Neural crest cell (in vitro differentiated cells): Measurements from ENCODE around the gene TRDMT1. TPM values are rescaled to one million over a fixed set of nuclear protein-coding genes. Genes with fewer than 3 reads are reported as not detected.

Experiments used
- DNase-seq: peaks from one replicate; pipeline ENCODE4 v3.0.0; 2021; ENCODE audit warnings: low read depth, mixed read lengths, low spot score
- H3K27ac Mint-ChIP-seq: one replicate; pipeline ENCODE4 v1.8.0; 2021; ENCODE audit warnings: mild to moderate bottlenecking, mixed read lengths; ENCODE audit not compliant: unreplicated experiment
- H3K27me3 Mint-ChIP-seq: 2 replicates; pipeline ENCODE4 v1.8.0; 2021; ENCODE audit warnings: low read depth, mild to moderate bottlenecking, mixed read lengths
- H3K36me3 Mint-ChIP-seq: 2 replicates; pipeline ENCODE4 v1.8.0; 2021; ENCODE audit warnings: low read depth, mild to moderate bottlenecking, mixed read lengths
- H3K4me1 Mint-ChIP-seq: 2 replicates; pipeline ENCODE4 v1.8.0; 2021; ENCODE audit warnings: mixed read lengths
- H3K4me3 Mint-ChIP-seq: one replicate; pipeline ENCODE4 v1.8.0; 2021; ENCODE audit warnings: mild to moderate bottlenecking, mixed read lengths
- H3K9me3 Mint-ChIP-seq: 2 replicates; pipeline ENCODE4 v1.8.0; 2021; ENCODE audit warnings: mixed read lengths
- total RNA-seq: library from RNA; stranded (reverse); gene quantifications from 2 replicates; pipeline ENCODE4 v1.2.1, GENCODE V29; 2021
- TF ChIP-seq, protein P1 (sequence below): fragments of 200-600 bp; sonication (generic); conservative IDR thresholded peaks from 2 replicates; pipeline ENCODE4 v1.5.0; 2021; ENCODE audit warnings: antibody characterized with exemption, mild to moderate bottlenecking

The TRDMT1 gene
- total RNA-seq, 1 donor from 2014 or later = 17.3 TPM

DNA sequence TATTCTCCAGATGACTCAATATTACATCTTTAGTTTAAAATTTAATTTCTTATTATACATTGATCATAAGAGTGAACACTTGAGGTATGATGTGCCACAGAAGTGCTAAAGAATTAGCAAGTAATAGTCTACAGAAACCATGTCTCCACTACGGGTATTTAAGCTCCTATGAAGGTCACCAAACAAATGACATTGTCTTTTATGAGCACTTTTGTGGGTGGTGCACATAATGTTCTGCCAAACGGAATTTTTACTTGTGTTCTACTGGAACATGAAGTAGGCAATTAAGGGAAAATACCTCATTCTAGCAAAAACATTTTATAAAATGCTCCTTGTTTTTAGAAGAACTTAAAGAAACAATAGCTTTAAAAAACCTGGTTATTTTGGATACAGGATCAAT, 44.4 kb downstream of the TRDMT1 start:
- H3K4me1 Mint-ChIP-seq = no peaks in the 10 kb centered on the region
- TF ChIP-seq, protein P1, sequence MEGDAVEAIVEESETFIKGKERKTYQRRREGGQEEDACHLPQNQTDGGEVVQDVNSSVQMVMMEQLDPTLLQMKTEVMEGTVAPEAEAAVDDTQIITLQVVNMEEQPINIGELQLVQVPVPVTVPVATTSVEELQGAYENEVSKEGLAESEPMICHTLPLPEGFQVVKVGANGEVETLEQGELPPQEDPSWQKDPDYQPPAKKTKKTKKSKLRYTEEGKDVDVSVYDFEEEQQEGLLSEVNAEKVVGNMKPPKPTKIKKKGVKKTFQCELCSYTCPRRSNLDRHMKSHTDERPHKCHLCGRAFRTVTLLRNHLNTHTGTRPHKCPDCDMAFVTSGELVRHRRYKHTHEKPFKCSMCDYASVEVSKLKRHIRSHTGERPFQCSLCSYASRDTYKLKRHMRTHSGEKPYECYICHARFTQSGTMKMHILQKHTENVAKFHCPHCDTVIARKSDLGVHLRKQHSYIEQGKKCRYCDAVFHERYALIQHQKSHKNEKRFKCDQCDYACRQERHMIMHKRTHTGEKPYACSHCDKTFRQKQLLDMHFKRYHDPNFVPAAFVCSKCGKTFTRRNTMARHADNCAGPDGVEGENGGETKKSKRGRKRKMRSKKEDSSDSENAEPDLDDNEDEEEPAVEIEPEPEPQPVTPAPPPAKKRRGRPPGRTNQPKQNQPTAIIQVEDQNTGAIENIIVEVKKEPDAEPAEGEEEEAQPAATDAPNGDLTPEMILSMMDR = no peak
- no peaks in the 10 kb centered on the region for H3K27me3 Mint-ChIP-seq
- no peak overlapping the region for H3K27ac Mint-ChIP-seq
- DNase-seq = no peak
- H3K9me3 Mint-ChIP-seq = no peaks in the 10 kb centered on the region
- H3K4me3 Mint-ChIP-seq = no peak overlapping the region
- H3K36me3 Mint-ChIP-seq = peaks cover 2% of the 10 kb centered on the region

DNA sequence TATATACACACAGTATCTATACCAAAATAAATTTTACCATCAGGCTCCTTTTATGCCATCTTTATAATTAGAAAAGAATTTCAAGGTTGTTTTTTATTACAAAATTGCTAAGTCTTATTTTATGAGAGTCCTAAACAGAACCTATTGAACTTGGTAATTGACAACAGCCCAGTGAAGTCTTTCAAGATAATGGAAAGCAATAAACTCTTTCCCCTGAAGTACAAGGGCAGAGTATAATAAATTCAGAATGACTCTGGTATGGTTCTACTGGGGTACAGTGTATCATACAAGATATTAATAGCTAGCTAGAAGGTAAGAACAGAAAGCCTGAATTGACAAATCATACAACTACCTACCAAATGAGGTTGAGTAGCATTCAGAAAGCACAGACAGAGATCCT, 45.6 kb downstream of the TRDMT1 start:
- TF ChIP-seq, protein P1 = no peak
- Mint-ChIP-seq H3K4me1 (peaks cover 4% of the 10 kb centered on the region), H3K27ac (no peak overlapping the region), H3K27me3 (no peaks in the 10 kb centered on the region), H3K36me3 (no peaks in the 10 kb centered on the region), H3K9me3 (no peaks in the 10 kb centered on the region), H3K4me3 (no peak overlapping the region)
- no peak for DNase-seq

DNA sequence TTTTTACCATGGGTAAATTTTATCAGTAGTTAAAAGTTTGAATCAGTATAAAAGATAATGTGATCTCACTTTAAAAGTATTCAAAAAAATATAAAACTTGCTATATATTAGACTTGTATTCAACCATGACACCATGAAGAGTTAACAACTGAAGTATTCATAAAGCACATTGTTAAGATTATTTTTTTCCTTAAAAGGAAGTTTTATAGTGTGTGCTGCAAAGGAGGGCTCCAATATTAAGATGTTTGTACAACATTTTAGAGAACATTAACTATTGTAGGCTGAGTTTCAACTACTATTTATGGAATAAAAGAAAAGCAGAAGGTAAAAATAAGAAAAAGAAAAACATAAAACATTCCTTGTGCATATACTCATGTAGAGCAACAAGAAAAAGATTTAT, 47.4 kb downstream of the TRDMT1 start:
- no peak overlapping the region for H3K27ac Mint-ChIP-seq
- H3K27me3 Mint-ChIP-seq = no peaks in the 10 kb centered on the region
- TF ChIP-seq, protein P1 = no peak
- H3K9me3 Mint-ChIP-seq = no peaks in the 10 kb centered on the region
- no peak overlapping the region for H3K4me3 Mint-ChIP-seq
- peaks cover 8% of the 10 kb centered on the region for H3K4me1 Mint-ChIP-seq
- H3K36me3 Mint-ChIP-seq = no peaks in the 10 kb centered on the region
- no peak for DNase-seq

DNA sequence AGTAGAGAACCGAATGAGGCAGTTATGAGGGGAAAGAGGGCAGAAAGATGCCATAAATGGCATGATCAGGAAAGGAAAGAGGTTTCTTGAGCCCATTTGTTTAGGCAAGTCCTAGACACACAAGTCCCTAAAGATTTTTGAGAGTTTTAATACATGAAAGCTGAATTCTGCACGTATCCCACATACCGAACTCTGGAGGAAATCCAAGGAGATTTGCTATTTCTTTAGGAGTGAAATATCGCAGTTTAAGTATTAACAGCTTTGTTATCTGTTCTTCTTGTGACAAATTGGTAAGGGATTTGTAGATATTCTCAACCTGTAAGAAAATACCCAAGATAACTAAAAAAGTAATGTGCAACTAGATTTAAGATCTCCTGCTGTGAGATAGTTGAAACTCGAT, 48.2 kb downstream of the TRDMT1 start:
- no peaks in the 10 kb centered on the region for H3K27me3 Mint-ChIP-seq
- H3K4me3 Mint-ChIP-seq = no peak overlapping the region
- no peak for DNase-seq

DNA sequence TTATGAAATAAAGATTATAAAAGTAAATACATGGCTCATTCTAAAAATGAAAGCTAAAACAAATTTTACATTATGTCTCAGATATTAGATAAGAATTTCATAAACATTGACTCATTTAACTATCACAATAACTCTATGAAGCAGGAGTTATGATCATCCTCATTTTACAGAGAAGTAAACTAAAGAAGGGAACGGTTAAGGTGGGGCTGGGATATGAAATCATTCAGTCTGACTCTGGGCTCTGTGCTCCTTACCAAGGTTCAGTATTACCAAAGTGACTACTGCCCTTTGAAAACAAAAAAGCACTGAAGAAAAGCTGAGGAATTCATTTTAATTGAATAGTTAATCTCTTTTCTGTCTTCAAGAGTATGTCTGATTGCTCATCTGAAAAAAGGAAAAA, 49.8 kb downstream of the TRDMT1 start:
- H3K27ac Mint-ChIP-seq = peak overlapping the region; percentile 64
- no peaks in the 10 kb centered on the region for H3K9me3 Mint-ChIP-seq
- TF ChIP-seq, protein P1 = no peak
- H3K27me3 Mint-ChIP-seq = no peaks in the 10 kb centered on the region
- peaks cover 4% of the 10 kb centered on the region for H3K36me3 Mint-ChIP-seq
- peaks cover 21% of the 10 kb centered on the region for H3K4me1 Mint-ChIP-seq
- H3K4me3 Mint-ChIP-seq = no peak overlapping the region
- DNase-seq = no peak

More for the DNA sequence above, 48.2 kb downstream of the TRDMT1 start:
- Mint-ChIP-seq H3K36me3 (no peaks in the 10 kb centered on the region), H3K27ac (no peak overlapping the region), H3K9me3 (no peaks in the 10 kb centered on the region), H3K4me1 (peaks cover 10% of the 10 kb centered on the region)
- TF ChIP-seq, protein P1 = no peak
